Heart left ventricle (tissue), 13 donors: ENCODE measurements around the gene B3GAT3.

ENCODE experiments used
- POLR2A ChIP-seq, 2 donors: fragments of 450-650 bp; IDR thresholded peaks; one replicate each; pipeline ENCODE4 v1.6.1; 2017; ENCODE audit warnings: antibody characterized with exemption in 2 of 2, mild to moderate bottlenecking in 2 of 2, moderate library complexity in 2 of 2
- TF ChIP-seq, protein P1 (sequence below), 12 donors: fragments of 200-600 bp; sonication (generic) in 4 of 12; IDR thresholded peaks; one replicate each; pipeline versions ENCODE4 v1.5.0 to v1.8.0; 2018 to 2022; ENCODE audit warnings: antibody characterized with exemption in 12 of 12, mild to moderate bottlenecking in 5 of 12
- donor health status: ischemic (EF 13 %, LVEDD 7.1; RV severe dilation, severe dysfunction).
- donor health status: DM: no; HTN: yes; CAD: no.
- donor health status: DM: no; HTN: no; CAD: no.
- donor health status: ischemic (EF 25% LVEDD 6.9; RV normal size, moderate dysfunction).
- donor health status: ischemic (EF 25% LVEDD 5.7; RV mildly dilated, moderate dysfunction).
- donor health status: ischemic (EF 35%, LVEDD 5.7; RV mildly dilated, moderate dysfunction).
- donor health status: nonischemic (EF 11% LVEDD 7.7; RV severe dilation, severe dysfunction).
- donor health status: DM: yes; HTN: yes; CAD: no.
- donor health status: PGD.
- donor health status: ischemic (EF 29% LVEDD 5.4; RV normal size, mild dysfunction).
- donor health status: nonischemic (EF 23%, LVEDD 6.1; RV moderate dilation, normal function).

DNA sequence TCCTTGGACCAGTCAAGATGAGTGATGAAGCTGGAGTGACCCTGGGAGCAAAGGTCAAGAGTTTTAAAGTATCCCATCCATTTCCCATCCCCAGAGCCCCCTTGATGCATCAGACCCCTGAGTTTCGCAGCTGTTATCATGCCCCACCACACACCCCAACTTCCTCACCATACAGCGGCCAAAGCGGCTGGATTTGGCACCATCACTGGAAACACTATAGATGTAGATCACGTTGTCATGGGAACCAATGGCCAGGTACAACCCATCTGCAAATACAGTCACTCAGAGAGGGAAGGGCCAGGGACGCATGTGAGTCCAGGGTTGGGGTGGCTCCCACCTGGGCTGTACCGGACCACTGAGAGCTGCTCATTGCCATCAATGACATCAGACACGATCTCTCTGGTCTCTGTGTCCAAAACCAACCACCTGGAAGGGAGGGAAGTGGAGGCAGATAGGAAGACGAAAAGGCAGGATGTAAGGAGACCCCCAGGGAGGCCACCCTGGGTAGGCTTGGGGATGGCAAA, 17.9 kb downstream of the B3GAT3 start:
- no peak for TF ChIP-seq POLR2A (IDR thresholded peaks at IDR 0.05)
- TF ChIP-seq, protein P1, sequence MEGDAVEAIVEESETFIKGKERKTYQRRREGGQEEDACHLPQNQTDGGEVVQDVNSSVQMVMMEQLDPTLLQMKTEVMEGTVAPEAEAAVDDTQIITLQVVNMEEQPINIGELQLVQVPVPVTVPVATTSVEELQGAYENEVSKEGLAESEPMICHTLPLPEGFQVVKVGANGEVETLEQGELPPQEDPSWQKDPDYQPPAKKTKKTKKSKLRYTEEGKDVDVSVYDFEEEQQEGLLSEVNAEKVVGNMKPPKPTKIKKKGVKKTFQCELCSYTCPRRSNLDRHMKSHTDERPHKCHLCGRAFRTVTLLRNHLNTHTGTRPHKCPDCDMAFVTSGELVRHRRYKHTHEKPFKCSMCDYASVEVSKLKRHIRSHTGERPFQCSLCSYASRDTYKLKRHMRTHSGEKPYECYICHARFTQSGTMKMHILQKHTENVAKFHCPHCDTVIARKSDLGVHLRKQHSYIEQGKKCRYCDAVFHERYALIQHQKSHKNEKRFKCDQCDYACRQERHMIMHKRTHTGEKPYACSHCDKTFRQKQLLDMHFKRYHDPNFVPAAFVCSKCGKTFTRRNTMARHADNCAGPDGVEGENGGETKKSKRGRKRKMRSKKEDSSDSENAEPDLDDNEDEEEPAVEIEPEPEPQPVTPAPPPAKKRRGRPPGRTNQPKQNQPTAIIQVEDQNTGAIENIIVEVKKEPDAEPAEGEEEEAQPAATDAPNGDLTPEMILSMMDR (IDR thresholded peaks at IDR 0.05): no peak
